ENCODE data around the gene LILRB1. TPM values are rescaled to one million over a fixed set of nuclear protein-coding genes. Genes with fewer than 3 reads are reported as not detected.

LILRB1 gene
- total and polyA plus RNA-seq, 2 of the 13 experiments (the other 11 are each of a cell fraction or from before 2014, with no cell fraction given), result not detected

DNA sequence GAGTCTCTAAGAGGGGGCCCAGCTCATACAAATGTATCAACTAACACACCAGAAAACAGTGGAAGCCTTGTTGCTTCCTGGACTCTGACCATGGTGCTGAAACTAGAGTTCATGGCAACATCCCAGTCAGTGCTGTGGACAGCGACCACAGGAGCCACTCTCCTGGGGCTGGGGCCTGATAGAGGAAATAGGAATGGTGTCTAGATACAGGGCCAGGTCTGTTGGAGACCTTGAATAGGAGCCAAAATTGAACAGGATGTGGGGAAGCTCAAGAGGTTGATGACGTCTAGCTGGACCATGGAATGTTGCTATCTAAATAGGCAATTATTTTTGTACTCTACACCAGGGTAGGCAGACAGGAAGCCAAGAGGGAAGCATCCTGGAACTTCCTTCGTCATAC is 54.2 kb downstream of the LILRB1 start (continued):
- TF ChIP-seq, protein P1, sequence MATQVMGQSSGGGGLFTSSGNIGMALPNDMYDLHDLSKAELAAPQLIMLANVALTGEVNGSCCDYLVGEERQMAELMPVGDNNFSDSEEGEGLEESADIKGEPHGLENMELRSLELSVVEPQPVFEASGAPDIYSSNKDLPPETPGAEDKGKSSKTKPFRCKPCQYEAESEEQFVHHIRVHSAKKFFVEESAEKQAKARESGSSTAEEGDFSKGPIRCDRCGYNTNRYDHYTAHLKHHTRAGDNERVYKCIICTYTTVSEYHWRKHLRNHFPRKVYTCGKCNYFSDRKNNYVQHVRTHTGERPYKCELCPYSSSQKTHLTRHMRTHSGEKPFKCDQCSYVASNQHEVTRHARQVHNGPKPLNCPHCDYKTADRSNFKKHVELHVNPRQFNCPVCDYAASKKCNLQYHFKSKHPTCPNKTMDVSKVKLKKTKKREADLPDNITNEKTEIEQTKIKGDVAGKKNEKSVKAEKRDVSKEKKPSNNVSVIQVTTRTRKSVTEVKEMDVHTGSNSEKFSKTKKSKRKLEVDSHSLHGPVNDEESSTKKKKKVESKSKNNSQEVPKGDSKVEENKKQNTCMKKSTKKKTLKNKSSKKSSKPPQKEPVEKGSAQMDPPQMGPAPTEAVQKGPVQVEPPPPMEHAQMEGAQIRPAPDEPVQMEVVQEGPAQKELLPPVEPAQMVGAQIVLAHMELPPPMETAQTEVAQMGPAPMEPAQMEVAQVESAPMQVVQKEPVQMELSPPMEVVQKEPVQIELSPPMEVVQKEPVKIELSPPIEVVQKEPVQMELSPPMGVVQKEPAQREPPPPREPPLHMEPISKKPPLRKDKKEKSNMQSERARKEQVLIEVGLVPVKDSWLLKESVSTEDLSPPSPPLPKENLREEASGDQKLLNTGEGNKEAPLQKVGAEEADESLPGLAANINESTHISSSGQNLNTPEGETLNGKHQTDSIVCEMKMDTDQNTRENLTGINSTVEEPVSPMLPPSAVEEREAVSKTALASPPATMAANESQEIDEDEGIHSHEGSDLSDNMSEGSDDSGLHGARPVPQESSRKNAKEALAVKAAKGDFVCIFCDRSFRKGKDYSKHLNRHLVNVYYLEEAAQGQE (IDR thresholded peaks at IDR 0.05; ENCODE audit: borderline replicate concordance in 1 of 2, low read depth in 1 of 2, low read length in 2 of 2), result peak; percentile 87 to 98
- TF ChIP-seq ZNF547 (CRISPR knock-in tag; IDR thresholded peaks at IDR 0.05) (no peak), SOX6 (IDR thresholded peaks at IDR 0.05) (no peak), SOX6 (CRISPR knock-in tag; IDR thresholded peaks at IDR 0.05) (no peak), ZEB1 (IDR thresholded peaks at IDR 0.05; ENCODE audit: insufficient replicate concordance, low read depth) (no peak), ZNF749 (CRISPR knock-in tag; IDR thresholded peaks at IDR 0.05; ENCODE audit: borderline replicate concordance) (no peak), ZNF629 (CRISPR knock-in tag; conservative IDR thresholded peaks at IDR 0.05) (no peak), JUNB (CRISPR knock-in tag; IDR thresholded peaks at IDR 0.05; ENCODE audit: borderline replicate concordance) (no peak), PITX1 (CRISPR knock-in tag; IDR thresholded peaks at IDR 0.05) (no peak), ZNF7 (CRISPR knock-in tag; IDR thresholded peaks at IDR 0.05) (0 out of 2 replicates have a peak, but pooled peaks have one; percentile 4)
- TF ChIP-seq, protein P2, sequence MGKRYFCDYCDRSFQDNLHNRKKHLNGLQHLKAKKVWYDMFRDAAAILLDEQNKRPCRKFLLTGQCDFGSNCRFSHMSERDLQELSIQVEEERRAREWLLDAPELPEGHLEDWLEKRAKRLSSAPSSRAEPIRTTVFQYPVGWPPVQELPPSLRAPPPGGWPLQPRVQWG (CRISPR knock-in tag; IDR thresholded peaks at IDR 0.05; ENCODE audit: borderline replicate concordance, low read depth), result no peak
- TF ChIP-seq, protein P3, sequence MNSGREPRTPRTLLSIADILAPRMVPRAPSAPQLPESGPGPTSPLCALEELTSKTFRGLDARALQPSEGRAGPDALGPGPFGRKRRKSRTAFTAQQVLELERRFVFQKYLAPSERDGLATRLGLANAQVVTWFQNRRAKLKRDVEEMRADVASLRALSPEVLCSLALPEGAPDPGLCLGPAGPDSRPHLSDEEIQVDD (CRISPR knock-in tag; IDR thresholded peaks at IDR 0.05; ENCODE audit: borderline replicate concordance), result no peak
- TF ChIP-seq, protein P4, sequence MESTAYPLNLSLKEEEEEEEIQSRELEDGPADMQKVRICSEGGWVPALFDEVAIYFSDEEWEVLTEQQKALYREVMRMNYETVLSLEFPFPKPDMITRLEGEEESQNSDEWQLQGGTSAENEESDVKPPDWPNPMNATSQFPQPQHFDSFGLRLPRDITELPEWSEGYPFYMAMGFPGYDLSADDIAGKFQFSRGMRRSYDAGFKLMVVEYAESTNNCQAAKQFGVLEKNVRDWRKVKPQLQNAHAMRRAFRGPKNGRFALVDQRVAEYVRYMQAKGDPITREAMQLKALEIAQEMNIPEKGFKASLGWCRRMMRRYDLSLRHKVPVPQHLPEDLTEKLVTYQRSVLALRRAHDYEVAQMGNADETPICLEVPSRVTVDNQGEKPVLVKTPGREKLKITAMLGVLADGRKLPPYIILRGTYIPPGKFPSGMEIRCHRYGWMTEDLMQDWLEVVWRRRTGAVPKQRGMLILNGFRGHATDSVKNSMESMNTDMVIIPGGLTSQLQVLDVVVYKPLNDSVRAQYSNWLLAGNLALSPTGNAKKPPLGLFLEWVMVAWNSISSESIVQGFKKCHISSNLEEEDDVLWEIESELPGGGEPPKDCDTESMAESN (CRISPR knock-in tag; conservative IDR thresholded peaks at IDR 0.05), result no peak
- TF ChIP-seq, protein P5, sequence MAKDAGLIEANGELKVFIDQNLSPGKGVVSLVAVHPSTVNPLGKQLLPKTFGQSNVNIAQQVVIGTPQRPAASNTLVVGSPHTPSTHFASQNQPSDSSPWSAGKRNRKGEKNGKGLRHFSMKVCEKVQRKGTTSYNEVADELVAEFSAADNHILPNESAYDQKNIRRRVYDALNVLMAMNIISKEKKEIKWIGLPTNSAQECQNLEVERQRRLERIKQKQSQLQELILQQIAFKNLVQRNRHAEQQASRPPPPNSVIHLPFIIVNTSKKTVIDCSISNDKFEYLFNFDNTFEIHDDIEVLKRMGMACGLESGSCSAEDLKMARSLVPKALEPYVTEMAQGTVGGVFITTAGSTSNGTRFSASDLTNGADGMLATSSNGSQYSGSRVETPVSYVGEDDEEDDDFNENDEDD (CRISPR knock-in tag; IDR thresholded peaks at IDR 0.05; ENCODE audit: borderline replicate concordance), result no peak
- TF ChIP-seq, protein P6, sequence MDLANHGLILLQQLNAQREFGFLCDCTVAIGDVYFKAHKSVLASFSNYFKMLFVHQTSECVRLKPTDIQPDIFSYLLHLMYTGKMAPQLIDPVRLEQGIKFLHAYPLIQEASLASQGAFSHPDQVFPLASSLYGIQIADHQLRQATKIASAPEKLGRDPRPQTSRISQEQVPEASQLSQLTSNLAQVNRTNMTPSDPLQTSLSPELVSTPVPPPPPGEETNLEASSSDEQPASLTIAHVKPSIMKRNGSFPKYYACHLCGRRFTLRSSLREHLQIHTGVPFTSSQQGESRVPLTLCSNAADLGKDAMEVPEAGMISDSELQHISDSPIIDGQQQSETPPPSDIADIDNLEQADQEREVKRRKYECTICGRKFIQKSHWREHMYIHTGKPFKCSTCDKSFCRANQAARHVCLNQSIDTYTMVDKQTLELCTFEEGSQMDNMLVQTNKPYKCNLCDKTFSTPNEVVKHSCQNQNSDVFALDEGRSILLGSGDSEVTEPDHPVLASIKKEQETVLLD (CRISPR knock-in tag; IDR thresholded peaks at IDR 0.05; ENCODE audit: low read depth), result no peak

All from HepG2 (cell line).